Neural progenitor cell (in vitro differentiated cells): Measurements from ENCODE around the gene SERGEF.

Experiments used
- EZH2 ChIP-seq: fragments of 200-600 bp; sonication (generic); IDR thresholded peaks from 2 replicates; pipeline ENCODE4 v1.6.1; 2017; ENCODE audit warnings: antibody characterized with exemption, mild to moderate bottlenecking, moderate library complexity
- TF ChIP-seq, protein P1 (sequence below): fragments of 200-600 bp; sonication (generic); IDR thresholded peaks from 2 replicates; pipeline ENCODE4 v1.5.1; 2017; ENCODE audit warnings: antibody characterized with exemption, mild to moderate bottlenecking

DNA sequence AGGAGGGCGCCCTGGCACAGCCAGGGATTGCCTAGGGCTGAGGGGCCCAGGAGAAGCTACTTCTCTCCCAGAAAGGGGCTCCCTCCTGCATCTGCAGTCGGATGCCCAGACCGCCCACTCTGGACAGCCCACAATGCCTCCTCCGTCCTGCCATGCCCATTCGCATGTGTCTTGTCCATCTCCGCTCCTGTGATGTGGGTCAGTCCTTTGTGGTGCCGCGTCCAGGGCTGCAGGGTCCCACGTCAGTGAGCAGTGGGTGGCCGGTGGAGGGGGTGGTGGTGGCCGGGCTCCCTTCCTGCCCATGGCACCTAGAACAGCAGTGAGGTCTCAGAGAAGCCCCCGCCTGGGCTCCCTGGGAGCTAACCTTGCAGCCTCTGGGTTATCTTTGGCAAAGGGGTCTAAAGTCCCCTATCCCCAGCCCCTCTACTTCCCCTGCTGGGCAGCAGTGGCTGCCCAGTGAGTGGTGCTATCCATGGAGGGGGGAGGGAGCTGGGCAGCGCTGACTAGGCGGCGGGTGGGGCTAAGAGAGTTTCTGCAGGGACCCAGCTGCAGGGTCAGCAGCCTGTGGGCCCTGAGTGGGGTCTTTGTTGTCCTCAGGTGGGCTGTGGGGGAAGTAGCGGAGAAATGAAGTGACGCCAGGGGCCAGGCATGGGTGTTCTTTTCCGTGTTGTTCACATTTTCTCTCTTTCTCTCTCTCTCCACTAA, 237.2 kb downstream of the SERGEF start:
- no peak for TF ChIP-seq EZH2
- TF ChIP-seq, protein P1, sequence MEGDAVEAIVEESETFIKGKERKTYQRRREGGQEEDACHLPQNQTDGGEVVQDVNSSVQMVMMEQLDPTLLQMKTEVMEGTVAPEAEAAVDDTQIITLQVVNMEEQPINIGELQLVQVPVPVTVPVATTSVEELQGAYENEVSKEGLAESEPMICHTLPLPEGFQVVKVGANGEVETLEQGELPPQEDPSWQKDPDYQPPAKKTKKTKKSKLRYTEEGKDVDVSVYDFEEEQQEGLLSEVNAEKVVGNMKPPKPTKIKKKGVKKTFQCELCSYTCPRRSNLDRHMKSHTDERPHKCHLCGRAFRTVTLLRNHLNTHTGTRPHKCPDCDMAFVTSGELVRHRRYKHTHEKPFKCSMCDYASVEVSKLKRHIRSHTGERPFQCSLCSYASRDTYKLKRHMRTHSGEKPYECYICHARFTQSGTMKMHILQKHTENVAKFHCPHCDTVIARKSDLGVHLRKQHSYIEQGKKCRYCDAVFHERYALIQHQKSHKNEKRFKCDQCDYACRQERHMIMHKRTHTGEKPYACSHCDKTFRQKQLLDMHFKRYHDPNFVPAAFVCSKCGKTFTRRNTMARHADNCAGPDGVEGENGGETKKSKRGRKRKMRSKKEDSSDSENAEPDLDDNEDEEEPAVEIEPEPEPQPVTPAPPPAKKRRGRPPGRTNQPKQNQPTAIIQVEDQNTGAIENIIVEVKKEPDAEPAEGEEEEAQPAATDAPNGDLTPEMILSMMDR = no peak
